AG08396 (cell line): ENCODE measurements around the gene SLPI.

Experiments
- DNase-seq: peaks from one replicate; pipeline ENCODE4 v3.0.0; 2012; ENCODE audit warnings: low spot score, mixed read lengths

SLPI gene

DNA sequence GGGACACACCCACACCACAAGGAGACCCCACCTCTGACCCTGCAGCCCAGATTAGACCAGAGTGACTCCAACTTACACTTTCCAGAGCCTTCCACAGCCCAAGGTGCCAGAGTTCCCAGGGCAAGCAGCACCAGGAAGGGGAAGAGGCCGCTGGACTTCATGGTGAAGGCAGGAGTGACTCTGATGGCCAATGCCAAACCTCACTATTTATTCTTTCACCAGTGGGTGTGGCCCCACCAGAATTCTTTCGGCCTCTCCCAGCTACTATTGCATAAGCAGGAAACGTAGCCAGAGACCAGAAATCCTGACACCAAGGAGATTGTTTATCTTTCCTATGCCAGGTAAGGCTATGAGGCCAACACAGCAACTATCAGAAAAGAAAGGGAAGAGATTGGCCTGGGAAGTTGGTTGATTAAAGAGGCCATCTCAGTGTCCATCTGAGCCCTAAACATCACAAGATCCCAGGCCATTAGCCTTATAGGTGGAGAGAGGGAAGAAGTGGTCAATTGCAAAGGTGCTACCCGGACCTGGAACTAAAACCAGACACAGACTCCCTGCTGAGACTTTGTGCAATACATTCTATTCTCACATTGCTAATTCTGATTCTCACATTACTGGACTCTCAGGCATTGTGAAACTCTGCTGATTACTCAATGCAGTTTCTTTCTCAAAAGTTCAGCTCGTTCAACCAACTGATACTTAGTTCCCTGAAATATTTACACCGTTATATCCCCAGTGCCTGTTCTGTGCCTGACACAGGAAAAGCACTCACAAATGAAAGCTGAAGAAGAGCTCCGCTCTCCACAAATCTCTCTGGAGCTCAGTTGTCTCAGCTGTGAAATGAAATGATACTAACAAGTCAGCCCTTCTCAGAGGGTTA is at the start of gene SLPI:
Gene SLPI (minus strand): TSS at position 182 of the 880 bp plus-strand sequence. CDS start 21 bp downstream, at position 161.
- peak; percentile 8 for DNase-seq

DNA sequence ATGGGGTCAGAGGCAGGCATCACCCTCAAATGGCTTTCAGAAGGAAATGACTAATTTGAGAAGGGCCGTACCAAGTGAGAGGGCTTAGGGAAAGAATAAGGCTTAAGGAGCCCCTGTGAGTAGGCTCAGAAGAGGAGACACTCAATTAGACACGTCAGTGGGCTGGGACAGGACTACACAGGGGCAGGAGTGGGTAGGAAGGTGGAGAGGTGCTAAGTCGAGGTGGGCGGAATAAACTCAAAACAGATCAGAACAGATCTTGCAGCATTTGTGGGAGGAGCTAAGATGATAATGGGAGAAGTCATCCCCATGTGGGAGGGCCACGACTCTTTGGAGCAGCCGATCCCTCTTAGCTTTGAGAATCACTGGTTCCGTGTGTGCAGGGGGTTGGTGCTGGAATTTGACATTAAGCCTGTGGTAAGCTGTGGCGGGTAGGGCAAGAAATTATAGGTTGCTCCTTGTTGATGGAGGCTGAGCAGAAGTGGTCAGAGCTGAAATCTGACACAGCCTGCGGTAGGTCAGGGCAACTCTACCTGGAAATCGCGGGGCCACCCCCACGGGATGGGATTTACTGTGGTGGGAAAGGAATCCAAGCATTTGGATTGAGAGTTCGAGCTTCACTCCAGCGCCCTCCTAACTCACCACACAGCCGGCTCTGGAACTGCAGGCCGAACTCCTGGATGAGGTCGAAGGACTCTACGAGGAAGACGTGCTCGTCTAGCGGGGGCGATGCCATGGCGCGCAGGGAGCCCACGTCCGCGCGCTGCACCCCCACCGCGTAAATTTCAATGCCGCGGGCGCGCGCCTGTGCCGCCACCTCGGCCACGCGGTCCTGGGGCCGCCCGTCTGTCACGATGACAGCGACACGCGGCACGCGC is 49.5 kb upstream of the SLPI start:
- no peak for DNase-seq

DNA sequence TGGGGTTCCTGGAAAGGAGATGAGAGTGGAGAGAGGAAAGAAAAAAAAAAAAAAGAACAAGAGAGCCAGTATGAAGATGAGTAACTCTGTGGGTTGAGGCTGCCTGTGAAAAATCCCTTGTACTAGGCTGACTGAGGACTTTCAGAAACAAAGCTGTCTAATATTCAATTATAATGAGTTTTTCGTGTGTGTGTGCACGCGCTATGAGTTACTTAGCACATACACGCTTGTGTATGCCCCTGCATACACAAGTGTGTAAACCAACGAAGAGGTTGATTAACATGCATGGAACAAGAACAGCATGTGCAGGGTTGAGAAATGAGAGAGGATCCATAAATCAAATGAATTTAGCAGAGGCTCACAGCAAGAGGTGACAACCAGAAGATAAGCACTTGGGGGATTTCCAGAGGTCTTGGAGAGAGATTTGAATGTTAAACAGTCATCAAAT is 47.5 kb upstream of the SLPI start:
- no peak for DNase-seq

DNA sequence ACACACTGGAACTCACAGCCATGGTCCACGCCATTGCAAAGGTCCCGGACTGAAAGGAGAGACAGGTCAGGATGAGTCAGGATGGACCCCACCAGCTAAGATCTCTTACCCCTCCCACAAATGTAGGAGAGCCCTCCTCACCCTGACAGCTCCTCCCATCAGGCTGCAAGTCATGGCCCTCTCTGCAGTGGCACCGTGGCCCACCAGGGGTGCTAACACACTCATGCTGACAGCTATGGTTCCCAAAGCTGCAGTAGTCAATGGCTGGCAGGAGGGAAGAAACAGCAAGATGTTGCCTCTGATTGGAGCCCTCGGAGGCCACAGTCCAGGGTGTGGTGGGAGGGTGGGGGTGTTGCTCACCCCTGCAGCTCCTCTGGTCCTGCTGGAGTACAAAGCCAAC is 46.6 kb upstream of the SLPI start:
- DNase-seq = peak; percentile 70

DNA sequence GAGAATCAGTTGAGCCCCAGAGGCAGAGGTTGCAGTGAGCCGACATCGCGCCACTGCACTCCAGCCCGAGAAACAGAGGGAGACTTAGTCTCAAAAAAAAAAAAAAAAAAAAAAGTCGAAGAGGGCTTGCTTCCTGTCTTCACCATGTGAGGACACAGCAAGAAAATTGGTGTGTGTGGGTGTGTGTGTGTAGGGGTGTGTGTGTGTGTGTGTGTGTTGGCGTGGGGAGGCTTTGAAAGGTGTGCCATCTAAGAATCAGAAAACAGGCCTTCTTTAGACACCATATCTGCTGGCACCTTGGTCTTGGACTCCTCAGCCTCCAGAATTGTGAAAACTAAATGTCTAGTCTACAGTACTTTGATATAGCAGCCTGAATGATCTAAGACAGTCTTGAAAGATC is 45.4 kb upstream of the SLPI start:
- DNase-seq = no peak

DNA sequence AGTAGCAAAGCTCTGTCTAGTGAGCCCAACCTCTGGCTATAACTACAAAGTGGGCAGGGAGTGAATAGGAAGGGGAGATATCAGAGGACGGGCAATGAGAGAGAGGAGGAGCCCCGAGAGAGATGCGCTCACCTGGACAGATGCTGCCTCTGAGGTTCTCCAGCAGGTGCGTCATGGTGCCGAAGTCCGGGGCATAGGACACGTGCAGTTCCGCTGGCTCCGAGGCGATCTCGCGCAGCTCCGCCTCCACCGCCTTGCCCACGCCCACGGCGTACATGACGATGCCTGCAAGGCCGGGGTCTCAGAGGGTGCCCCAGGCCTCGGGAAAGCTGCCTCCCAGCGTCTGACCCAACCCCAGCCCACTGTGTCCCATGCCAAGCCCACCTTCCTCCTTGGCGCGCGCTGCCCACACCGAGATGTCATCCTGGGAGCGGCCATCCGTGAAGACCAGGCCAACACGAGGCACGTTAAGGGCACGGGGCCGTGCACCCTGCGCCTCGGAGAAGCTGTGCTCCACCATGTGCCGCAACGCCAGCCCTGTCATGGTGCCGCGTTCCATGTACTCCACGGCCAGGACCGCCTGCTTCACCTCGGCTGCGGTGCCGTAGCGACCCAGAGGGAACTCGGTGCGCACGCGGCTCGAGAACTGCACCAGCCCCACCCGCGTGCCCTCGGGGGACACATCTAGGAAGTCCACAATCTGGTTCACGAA is 43.6 kb upstream of the SLPI start:
- no peak for DNase-seq

- no peak for DNase-seq
Measured at GRCh38 chr20:45294659-45295058, 40.3 kb upstream of the SLPI start.

GRCh38 chr20:45294003-45294368 is 39.6 kb upstream of the SLPI start:
- no peak for DNase-seq

- DNase-seq = peak; percentile 93
Measured at GRCh38 chr20:45293041-45294002, 39.0 kb upstream of the SLPI start.

DNA sequence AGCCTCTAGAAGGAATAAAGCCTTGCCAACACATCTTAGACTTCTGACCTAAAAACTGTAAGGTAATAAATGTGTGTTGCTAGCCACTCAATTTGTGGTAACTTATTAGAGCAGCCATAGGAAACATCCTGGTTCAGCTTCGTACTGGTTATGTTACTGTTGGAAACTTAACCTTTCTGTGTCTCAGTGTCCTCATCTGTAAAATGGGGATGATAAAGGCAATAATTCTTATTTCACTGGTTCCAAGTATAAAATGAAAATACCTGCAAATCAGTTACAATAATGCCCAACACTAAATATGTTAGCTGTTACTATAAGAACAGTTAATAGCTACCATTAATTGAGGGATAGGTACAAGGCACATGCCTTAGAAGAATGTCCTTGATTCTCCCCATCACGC is 38.0 kb upstream of the SLPI start:
- DNase-seq = no peak

DNA sequence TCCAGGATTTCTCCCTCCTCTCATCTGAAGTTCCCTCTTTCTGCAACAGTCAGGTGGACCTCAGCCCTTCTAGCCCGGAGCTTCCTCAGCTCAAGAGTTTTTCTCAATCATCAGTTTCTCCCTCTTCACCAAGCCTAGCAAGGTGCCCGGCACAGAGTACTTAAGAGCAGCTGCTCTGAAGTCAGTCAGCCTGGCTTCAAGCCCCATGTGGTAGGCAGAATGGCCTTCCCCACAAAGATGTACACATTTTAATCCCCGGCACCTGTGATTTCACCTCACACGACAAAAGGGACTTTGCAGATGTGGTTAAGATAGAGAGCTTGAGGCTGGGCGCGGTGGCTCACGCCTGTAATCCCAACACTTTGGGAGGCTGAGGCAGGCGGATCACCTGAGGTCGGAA is 37.2 kb upstream of the SLPI start:
- DNase-seq = no peak

DNA sequence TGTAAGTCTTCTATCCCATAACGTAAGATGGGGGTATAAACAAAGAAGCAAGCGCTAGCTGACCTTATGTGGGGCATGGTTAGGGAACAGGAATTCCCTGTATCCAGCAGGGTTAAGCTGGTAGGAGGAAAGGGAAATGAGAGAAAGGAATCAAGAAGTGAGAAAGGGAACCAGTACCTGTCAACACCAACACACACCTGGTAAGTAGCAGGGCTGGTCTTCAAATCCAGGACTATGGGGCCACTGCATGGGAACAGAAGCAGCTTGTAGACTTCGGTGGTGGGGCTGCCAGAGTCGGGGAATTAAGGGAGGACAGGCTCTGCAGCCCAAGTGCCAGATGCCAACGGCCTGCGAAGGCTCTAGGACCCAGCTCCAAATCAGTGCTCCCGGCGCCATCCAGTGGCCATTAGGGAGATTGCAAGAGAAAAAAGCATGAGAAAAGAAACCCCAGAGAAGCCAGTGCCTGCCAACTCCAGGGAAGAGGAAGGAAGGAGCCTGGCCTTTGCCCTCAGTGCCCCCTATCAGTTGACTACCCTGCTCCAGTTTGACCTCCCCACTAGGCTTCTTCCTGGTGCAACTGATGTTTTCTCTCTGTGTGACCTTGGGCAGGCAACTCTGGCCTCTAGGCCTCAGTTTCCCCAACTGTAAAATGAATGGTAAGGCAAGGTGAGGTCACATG is 36.5 kb upstream of the SLPI start:
- peak; percentile 87 for DNase-seq

DNA sequence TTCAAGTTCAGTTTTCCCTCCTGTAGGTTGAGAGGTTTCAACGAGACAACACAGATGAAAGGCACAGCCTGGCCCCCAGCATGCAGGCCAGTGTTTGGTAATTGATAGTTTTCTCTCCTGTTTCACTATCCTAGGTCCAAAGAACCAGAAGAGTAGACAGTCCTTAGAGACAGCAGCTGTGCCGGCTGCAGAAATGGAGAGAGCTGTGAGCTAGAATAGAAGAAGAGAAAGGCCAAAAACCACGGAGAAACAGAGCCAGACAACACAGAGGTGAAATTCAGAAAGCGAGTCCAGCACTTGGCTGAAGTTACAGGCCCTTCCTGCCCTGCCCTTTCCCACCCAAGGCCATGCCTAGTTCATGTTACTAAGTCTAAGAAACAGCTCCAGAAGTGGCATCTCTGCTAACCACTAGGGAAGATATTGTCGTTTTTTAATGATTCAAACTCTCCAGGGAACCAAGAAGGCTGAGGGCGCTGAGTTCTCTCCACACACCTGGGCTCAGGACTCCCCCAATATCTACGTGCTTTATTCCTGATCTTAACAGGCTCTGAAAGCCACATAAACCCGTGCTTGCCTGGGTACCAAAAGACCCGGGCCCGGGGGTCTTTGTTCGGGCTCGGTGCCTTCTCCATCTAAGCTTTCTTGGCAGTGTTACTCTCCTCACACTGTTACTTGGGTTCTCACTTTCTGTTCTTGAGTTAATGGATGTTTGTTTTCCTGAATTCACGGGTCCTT is 35.7 kb upstream of the SLPI start:
- DNase-seq = no peak

GRCh38 chr20:45288860-45289259 is 34.5 kb upstream of the SLPI start:
- no peak for DNase-seq

GRCh38 chr20:45288376-45288775 is 34.0 kb upstream of the SLPI start:
- DNase-seq = no peak

DNA sequence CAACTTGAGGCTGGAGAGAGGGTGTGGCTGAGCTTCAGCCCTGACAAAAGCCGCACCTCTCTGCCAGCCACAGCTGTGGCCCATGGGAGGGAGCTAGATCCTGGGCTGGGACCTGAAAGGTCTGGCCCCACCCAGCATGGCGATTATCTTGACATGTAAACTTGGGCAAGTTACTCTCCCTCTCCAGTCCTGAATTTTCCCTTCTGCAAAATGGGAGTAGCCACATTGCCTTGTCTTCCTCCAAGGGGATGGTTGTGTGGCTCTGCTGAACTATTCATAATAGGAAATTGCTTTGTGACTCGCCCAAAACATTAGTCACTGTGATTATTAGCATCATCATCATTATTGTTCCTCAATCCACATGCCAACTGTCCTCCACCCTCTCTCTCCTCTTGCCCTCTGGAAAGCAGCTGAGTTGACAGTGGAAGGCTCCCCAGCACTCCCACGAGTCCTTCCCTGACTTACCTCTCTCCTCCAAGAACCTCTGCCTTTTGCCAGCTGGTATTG is 29.2 kb upstream of the SLPI start:
- DNase-seq = no peak

- DNase-seq = no peak
Measured at GRCh38 chr20:45282700-45283550, 28.6 kb upstream of the SLPI start.

GRCh38 chr20:45279992-45280391 is 25.6 kb upstream of the SLPI start:
- no peak for DNase-seq

GRCh38 chr20:45275338-45275737 is 21.0 kb upstream of the SLPI start:
- no peak for DNase-seq
